Keratinocyte (primary cell): Measurements from ENCODE around the gene PRORP. TPM values are rescaled to one million over a fixed set of nuclear protein-coding genes. Genes with fewer than 3 reads are reported as not detected.

Source experiments
- DNase-seq: peaks from one replicate; pipeline ENCODE4 v3.0.0-alpha.2; 2011; ENCODE audit warnings: low read depth, missing footprints, low spot score
- FAIRE-seq: peaks from 2 replicates; lab custom pipeline; 2011; peaks lifted over from hg19 to GRCh38; lab: Jason Lieb, UNC
- H2AFZ ChIP-seq: 2 replicates; pipeline ENCODE4 v1.6.0; 2012; ENCODE audit warnings: low read length, control low read depth, inconsistent platforms; ENCODE audit not compliant: control insufficient read depth
- H3K27ac ChIP-seq: 2 replicates; pipeline ENCODE4 v1.5.1; 2011; ENCODE audit warnings: low read length; ENCODE audit not compliant: control insufficient read depth, insufficient read depth
- H3K27me3 ChIP-seq: 3 replicates; pipeline ENCODE4 v1.6.0; 2011; ENCODE audit warnings: low read length; ENCODE audit not compliant: control insufficient read depth, insufficient read depth; ENCODE audit errors: extremely low read depth
- H3K36me3 ChIP-seq, 2 experiments: 2 replicates in 1 of 2; 3 replicates in 1 of 2; pipeline ENCODE4 v1.5.1; 2011; ENCODE audit warnings: low read length in 2 of 2, mild to moderate bottlenecking in 1 of 2; ENCODE audit not compliant: control insufficient read depth in 2 of 2, insufficient read depth in 2 of 2; ENCODE audit errors: extremely low read depth in 1 of 2
- H3K4me1 ChIP-seq: 3 replicates; pipeline ENCODE4 v1.5.1; 2011; ENCODE audit warnings: low read length; ENCODE audit not compliant: control insufficient read depth, insufficient read depth; ENCODE audit errors: extremely low read depth
- H3K4me2 ChIP-seq: 3 replicates; pipeline ENCODE4 v1.6.0; 2011; ENCODE audit warnings: low read depth, low read length; ENCODE audit not compliant: control insufficient read depth, insufficient read depth; ENCODE audit errors: extremely low read depth
- H3K4me3 ChIP-seq, 3 experiments: fragments of 200-600 bp in 1 of 3; sonication (generic) in 1 of 3; 2 replicates in 2 of 3; 3 replicates in 1 of 3; pipeline ENCODE4 v1.5.1; 2011 to 2016; ENCODE audit warnings: low read length in 3 of 3, mild to moderate bottlenecking in 3 of 3, control low read depth in 2 of 3, inconsistent platforms in 1 of 3, low read depth in 1 of 3, mixed read lengths in 1 of 3, mixed run types in 1 of 3, moderate library complexity in 1 of 3; ENCODE audit not compliant: control insufficient read depth in 2 of 3, insufficient read depth in 2 of 3; ENCODE audit errors: extremely low read depth in 1 of 3
- H3K79me2 ChIP-seq: 2 replicates; pipeline ENCODE4 v1.6.0; 2012; ENCODE audit warnings: low read length; ENCODE audit not compliant: control insufficient read depth, insufficient read depth
- H3K9ac ChIP-seq: 3 replicates; pipeline ENCODE4 v1.6.0; 2011; ENCODE audit warnings: low read length; ENCODE audit not compliant: control insufficient read depth, insufficient read depth; ENCODE audit errors: extremely low read depth
- H3K9me1 ChIP-seq: 3 replicates; pipeline ENCODE4 v1.6.0; 2011; ENCODE audit warnings: low read length; ENCODE audit not compliant: control insufficient read depth, insufficient read depth; ENCODE audit errors: extremely low read depth
- H3K9me3 ChIP-seq: 2 replicates; pipeline ENCODE4 v1.5.1; 2012; ENCODE audit warnings: low read depth, low read length; ENCODE audit not compliant: control insufficient read depth
- H4K20me1 ChIP-seq: 3 replicates; pipeline ENCODE4 v1.6.0; 2011; ENCODE audit warnings: low read length; ENCODE audit not compliant: control insufficient read depth, insufficient read depth; ENCODE audit errors: extremely low read depth
- EZH2 ChIP-seq: IDR thresholded peaks from one replicate; pipeline ENCODE4 v1.6.1; 2012; ENCODE audit warnings: inconsistent platforms, mild to moderate bottlenecking, low read length, moderate library complexity
- dilution Hi-C: fragments of 300-500 bp; cut with MboI; formaldehyde crosslinking; loops from one replicate; pipeline ENCODE4 v1.7.0; 2020; ENCODE audit warnings: low sequenced_read_pairs; ENCODE audit not compliant: extremely low pct_ligation_motif_present
- polyA plus RNA-seq, 5 experiments: library from polyadenylated mRNA; depleted of rRNA in 3 of 5; stranded (reverse) in 3 of 5; stranded (forward) in 1 of 5; unstranded in 1 of 5; fragments of >200 nt; gene quantifications; 1 replicate in 1 of 5; 2 replicates in 3 of 5; 3 replicates in 1 of 5; pipeline versions ENCODE4 v1.2.1 to v1.2.3, GENCODE V29; 2011 to 2012; ENCODE audit warnings: missing spikeins in 2 of 5, low read depth in 1 of 5, low replicate concordance in 1 of 5
- TF ChIP-seq, protein P1 (sequence below), 3 experiments: IDR thresholded peaks in 1 of 3; conservative IDR thresholded peaks in 1 of 3; optimal IDR thresholded peaks in 1 of 3; 2 replicates in 2 of 3; 3 replicates in 1 of 3; pipeline versions ENCODE3 to v1.5.1; 2011; ENCODE audit warnings: low read length in 3 of 3, mild to moderate bottlenecking in 3 of 3, moderate library complexity in 2 of 3, control low read depth in 1 of 3, inconsistent platforms in 1 of 3; ENCODE audit not compliant: insufficient read depth in 2 of 3; ENCODE audit errors: extremely low read depth in 1 of 3

The PRORP gene
- polyA plus RNA-seq, 1 donor (not counting 4 experiments of a cell fraction or from before 2014, with no cell fraction given), result 51.9 TPM

DNA sequence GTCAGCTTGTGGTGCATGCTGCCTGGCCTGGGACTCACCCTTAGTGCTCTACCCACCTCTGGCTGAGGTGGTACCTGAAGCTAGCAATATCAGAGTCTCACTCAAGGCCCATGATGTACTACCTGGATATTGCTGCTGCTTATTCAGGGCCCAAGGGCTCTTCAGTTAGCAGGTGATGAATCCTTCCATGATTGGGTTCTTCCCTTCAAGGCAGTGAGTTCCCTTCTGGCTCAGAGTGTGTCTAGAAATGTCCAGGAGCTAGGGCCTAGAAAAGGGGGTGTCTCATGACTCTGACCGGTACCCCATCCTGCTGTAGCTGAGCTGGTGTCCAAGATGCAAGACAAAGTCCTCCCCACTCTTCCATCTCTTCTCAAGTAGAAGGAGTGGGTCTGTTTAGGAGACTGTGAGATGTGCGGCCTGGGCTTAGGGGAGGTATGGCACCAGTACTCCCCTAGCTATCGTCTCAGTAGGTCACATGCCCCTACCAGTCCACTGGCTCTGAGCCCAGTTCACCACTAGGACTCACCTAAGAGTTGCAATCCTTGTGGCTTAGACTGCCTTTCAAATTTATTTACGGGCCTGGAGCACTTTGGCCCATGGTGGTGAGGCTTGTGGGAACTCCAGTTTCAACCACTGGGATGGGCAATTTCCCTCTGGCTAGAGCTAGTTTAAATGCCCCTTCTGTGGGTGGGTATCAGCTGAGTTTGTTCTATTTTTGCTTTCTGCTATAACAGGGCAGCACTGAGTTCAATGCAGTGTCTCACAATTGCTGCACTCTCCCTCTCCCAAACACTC is 12.2 kb downstream of the PRORP start:
- no peaks in the 10 kb centered on the region for H3K9me3 ChIP-seq
- H3K9me1 ChIP-seq, result no peaks in the 10 kb centered on the region
- DNase-seq, result no peak
- FAIRE-seq, result no peak
- H3K27me3 ChIP-seq, result no peaks in the 10 kb centered on the region
- peaks cover 19% of the 10 kb centered on the region for H3K79me2 ChIP-seq
- no peaks in the 10 kb centered on the region for H3K36me3 ChIP-seq
- no peak overlapping the region for H3K4me3 ChIP-seq
- no peak overlapping the region for H3K4me2 ChIP-seq
- no peak overlapping the region for H2AFZ ChIP-seq
- H4K20me1 ChIP-seq, result peaks cover 3% of the 10 kb centered on the region
- H3K27ac ChIP-seq, result no peak overlapping the region
- no peak overlapping the region for H3K9ac ChIP-seq
- dilution Hi-C loops, result no loop called here
- TF ChIP-seq, protein P1, sequence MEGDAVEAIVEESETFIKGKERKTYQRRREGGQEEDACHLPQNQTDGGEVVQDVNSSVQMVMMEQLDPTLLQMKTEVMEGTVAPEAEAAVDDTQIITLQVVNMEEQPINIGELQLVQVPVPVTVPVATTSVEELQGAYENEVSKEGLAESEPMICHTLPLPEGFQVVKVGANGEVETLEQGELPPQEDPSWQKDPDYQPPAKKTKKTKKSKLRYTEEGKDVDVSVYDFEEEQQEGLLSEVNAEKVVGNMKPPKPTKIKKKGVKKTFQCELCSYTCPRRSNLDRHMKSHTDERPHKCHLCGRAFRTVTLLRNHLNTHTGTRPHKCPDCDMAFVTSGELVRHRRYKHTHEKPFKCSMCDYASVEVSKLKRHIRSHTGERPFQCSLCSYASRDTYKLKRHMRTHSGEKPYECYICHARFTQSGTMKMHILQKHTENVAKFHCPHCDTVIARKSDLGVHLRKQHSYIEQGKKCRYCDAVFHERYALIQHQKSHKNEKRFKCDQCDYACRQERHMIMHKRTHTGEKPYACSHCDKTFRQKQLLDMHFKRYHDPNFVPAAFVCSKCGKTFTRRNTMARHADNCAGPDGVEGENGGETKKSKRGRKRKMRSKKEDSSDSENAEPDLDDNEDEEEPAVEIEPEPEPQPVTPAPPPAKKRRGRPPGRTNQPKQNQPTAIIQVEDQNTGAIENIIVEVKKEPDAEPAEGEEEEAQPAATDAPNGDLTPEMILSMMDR (optimal IDR thresholded peaks at IDR 0.05 in 1 of 3, IDR thresholded peaks at IDR 0.05 in 1 of 3, conservative IDR thresholded peaks at IDR 0.05 in 1 of 3; ENCODE audit: extremely low read depth in 1 of 3, insufficient read depth in 2 of 3, low read length in 3 of 3), result no peak
- no peak for TF ChIP-seq EZH2
- no peaks in the 10 kb centered on the region for H3K4me1 ChIP-seq

DNA sequence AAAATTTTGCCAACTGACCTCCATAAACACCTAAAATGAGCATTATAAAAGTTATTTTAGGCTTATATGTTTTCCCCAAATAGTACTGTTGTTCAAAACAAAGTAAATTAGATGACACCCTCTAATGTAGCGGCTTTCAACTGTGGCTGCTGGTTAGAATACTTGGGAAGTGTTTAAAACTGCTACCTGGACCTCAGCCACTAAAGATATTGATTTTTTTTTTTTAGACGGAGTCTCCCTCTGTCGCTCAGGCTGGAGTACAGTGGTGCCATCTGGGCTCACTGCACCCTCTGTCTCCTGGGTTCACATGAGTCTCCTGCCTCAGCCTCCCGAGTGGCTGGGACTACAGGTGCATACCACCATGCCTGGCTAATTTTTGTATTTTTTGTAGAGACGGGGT is 16.2 kb downstream of the PRORP start:
- TF ChIP-seq EZH2, result no peak
- TF ChIP-seq, protein P1 (optimal IDR thresholded peaks at IDR 0.05 in 1 of 3, IDR thresholded peaks at IDR 0.05 in 1 of 3, conservative IDR thresholded peaks at IDR 0.05 in 1 of 3; ENCODE audit: extremely low read depth in 1 of 3, insufficient read depth in 2 of 3, low read length in 3 of 3), result no peak
- Histone ChIP-seq H4K20me1 (peaks cover 3% of the 10 kb centered on the region), H3K79me2 (peaks cover 22% of the 10 kb centered on the region), H2AFZ (no peak overlapping the region), H3K4me3 (no peak overlapping the region), H3K9ac (no peak overlapping the region), H3K4me1 (no peaks in the 10 kb centered on the region), H3K27ac (no peak overlapping the region), H3K4me2 (no peak overlapping the region), H3K36me3 (no peaks in the 10 kb centered on the region), H3K9me3 (no peaks in the 10 kb centered on the region), H3K9me1 (no peaks in the 10 kb centered on the region), H3K27me3 (no peaks in the 10 kb centered on the region)
- no peak for FAIRE-seq
- dilution Hi-C loops, result no loop called here
- DNase-seq, result no peak
